ENCODE results near the gene ARID3B. TPM values are rescaled to one million over a fixed set of nuclear protein-coding genes. Genes with fewer than 3 reads are reported as not detected.

The ARID3B gene
- total RNA-seq, 1 experiment from 2014 or later = 8.1 TPM

- H2AFZ ChIP-seq (ENCODE audit: low read depth, low read length, poor library complexity, severe bottlenecking) = no peak overlapping the region
- H3K27me3 ChIP-seq (ENCODE audit: insufficient read depth, low read length) = no peaks in the 10 kb centered on the region
- BruUV-seq (replicated peaks) = no TSS peak
- no peaks in the 10 kb centered on the region for H3K9me2 ChIP-seq (ENCODE audit: insufficient read depth)
- ChIA-PET RAD21 (ENCODE audit: low non-redundant PET in 1 of 2, low total read pairs in 2 of 2, uncharacterized antibody in 2 of 2, unreplicated experiment in 2 of 2) (no interaction called here), CTCF (no interaction called here), POLR2A (no interaction called here)
- peaks cover 0 to 6% of the 10 kb centered on the region in 2 experiments; a peak in 1 of 4 replicates for H3K36me3 ChIP-seq (ENCODE audit: control insufficient read depth in 1 of 2, insufficient read depth in 2 of 2, low read length in 2 of 2)
- DNase-seq (ENCODE audit: low read depth, low spot score) (no peak), ATAC-seq (no peak)
- no peak overlapping the region for H3K4me2 ChIP-seq (ENCODE audit: low read length)
- H3K27ac ChIP-seq (ENCODE audit: low read depth, low read length) = no peak overlapping the region
- no peaks in the 10 kb centered on the region for H4K20me1 ChIP-seq (ENCODE audit: insufficient read depth)
- intact Hi-C loops (cut with micrococcal nuclease) = no loop called here
- no peak overlapping the region for H3K9ac ChIP-seq (ENCODE audit: low read length)
- no peaks in the 10 kb centered on the region for H3K79me2 ChIP-seq (ENCODE audit: insufficient read depth, low read length)
- TF ChIP-seq, protein P1, sequence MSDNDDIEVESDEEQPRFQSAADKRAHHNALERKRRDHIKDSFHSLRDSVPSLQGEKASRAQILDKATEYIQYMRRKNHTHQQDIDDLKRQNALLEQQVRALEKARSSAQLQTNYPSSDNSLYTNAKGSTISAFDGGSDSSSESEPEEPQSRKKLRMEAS (IDR thresholded peaks at IDR 0.05) = no peak
- TF ChIP-seq, protein P2, sequence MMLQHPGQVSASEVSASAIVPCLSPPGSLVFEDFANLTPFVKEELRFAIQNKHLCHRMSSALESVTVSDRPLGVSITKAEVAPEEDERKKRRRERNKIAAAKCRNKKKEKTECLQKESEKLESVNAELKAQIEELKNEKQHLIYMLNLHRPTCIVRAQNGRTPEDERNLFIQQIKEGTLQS (IDR thresholded peaks at IDR 0.05) = no peak
- TF ChIP-seq ZFX (IDR thresholded peaks at IDR 0.05) = no peak
- H3K4me1 ChIP-seq (ENCODE audit: control insufficient read depth in 1 of 2, insufficient read depth in 2 of 2, low read length in 2 of 2) = peaks cover 14 to 18% of the 10 kb centered on the region in 2 experiments
- H3K4me3 ChIP-seq (replicated peaks in 1 of 2; ENCODE audit: low read depth in 1 of 2, low read length in 2 of 2) = no peak overlapping the region
- no peaks in the 10 kb centered on the region for H3K9me3 ChIP-seq (ENCODE audit: control insufficient read depth in 1 of 2, insufficient read depth in 1 of 2, low read depth in 1 of 2, low read length in 2 of 2)
These were observed 44.8 kb downstream of the ARID3B start for GRCh38 chr15:74585857-74586256.

- no peaks in the 10 kb centered on the region for H3K9me2 ChIP-seq (ENCODE audit: insufficient read depth)
- peaks cover 0 to 6% of the 10 kb centered on the region in 2 experiments; a peak in 2 of 4 replicates for H3K36me3 ChIP-seq (ENCODE audit: control insufficient read depth in 1 of 2, insufficient read depth in 2 of 2, low read length in 2 of 2)
- no peak for DNase-seq (ENCODE audit: low read depth, low spot score)
- ChIA-PET CTCF (interaction anchor here (1.1 kb wide), 1 partner anchor 215 kb away, joined by 3 read pairs; no protein-coding TSS in a partner anchor), RAD21 (ENCODE audit: low non-redundant PET in 1 of 2, low total read pairs in 2 of 2, uncharacterized antibody in 2 of 2, unreplicated experiment in 2 of 2) (no interaction called here), POLR2A (no interaction called here)
- no peak overlapping the region for H3K4me2 ChIP-seq (ENCODE audit: low read length)
- no peaks in the 10 kb centered on the region for H3K27me3 ChIP-seq (ENCODE audit: insufficient read depth, low read length)
- peaks cover 14 to 18% of the 10 kb centered on the region in 2 experiments for H3K4me1 ChIP-seq (ENCODE audit: control insufficient read depth in 1 of 2, insufficient read depth in 2 of 2, low read length in 2 of 2)
- H2AFZ ChIP-seq (ENCODE audit: low read depth, low read length, poor library complexity, severe bottlenecking) = no peak overlapping the region
- no peaks in the 10 kb centered on the region for H4K20me1 ChIP-seq (ENCODE audit: insufficient read depth)
- H3K4me3 ChIP-seq (replicated peaks in 1 of 2; ENCODE audit: low read depth in 1 of 2, low read length in 2 of 2) = no peak overlapping the region
- TF ChIP-seq, protein P3, sequence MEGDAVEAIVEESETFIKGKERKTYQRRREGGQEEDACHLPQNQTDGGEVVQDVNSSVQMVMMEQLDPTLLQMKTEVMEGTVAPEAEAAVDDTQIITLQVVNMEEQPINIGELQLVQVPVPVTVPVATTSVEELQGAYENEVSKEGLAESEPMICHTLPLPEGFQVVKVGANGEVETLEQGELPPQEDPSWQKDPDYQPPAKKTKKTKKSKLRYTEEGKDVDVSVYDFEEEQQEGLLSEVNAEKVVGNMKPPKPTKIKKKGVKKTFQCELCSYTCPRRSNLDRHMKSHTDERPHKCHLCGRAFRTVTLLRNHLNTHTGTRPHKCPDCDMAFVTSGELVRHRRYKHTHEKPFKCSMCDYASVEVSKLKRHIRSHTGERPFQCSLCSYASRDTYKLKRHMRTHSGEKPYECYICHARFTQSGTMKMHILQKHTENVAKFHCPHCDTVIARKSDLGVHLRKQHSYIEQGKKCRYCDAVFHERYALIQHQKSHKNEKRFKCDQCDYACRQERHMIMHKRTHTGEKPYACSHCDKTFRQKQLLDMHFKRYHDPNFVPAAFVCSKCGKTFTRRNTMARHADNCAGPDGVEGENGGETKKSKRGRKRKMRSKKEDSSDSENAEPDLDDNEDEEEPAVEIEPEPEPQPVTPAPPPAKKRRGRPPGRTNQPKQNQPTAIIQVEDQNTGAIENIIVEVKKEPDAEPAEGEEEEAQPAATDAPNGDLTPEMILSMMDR (IDR thresholded peaks at IDR 0.05 in 2 of 3, conservative IDR thresholded peaks at IDR 0.05 in 1 of 3; ENCODE audit: borderline replicate concordance in 1 of 3, insufficient read depth in 1 of 3, low read depth in 2 of 3, low read length in 2 of 3) = no peak
- TF ChIP-seq JUND (IDR thresholded peaks at IDR 0.05) = no peak
- TF ChIP-seq ZFX (IDR thresholded peaks at IDR 0.05) = no peak
- TF ChIP-seq SRF (IDR thresholded peaks at IDR 0.05; ENCODE audit: low read depth) = no peak
- TF ChIP-seq SP1 (IDR thresholded peaks at IDR 0.05; ENCODE audit: low read depth) = no peak
- TF ChIP-seq RAD21 (IDR thresholded peaks at IDR 0.05; ENCODE audit: low read depth) = no peak
- TF ChIP-seq, protein P4, sequence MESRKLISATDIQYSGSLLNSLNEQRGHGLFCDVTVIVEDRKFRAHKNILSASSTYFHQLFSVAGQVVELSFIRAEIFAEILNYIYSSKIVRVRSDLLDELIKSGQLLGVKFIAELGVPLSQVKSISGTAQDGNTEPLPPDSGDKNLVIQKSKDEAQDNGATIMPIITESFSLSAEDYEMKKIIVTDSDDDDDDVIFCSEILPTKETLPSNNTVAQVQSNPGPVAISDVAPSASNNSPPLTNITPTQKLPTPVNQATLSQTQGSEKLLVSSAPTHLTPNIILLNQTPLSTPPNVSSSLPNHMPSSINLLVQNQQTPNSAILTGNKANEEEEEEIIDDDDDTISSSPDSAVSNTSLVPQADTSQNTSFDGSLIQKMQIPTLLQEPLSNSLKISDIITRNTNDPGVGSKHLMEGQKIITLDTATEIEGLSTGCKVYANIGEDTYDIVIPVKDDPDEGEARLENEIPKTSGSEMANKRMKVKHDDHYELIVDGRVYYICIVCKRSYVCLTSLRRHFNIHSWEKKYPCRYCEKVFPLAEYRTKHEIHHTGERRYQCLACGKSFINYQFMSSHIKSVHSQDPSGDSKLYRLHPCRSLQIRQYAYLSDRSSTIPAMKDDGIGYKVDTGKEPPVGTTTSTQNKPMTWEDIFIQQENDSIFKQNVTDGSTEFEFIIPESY (IDR thresholded peaks at IDR 0.05; ENCODE audit: extremely low read depth, insufficient replicate concordance, low read length) = no peak
- TF ChIP-seq, protein P1 (IDR thresholded peaks at IDR 0.05) = no peak
- TF ChIP-seq FOSL1 (IDR thresholded peaks at IDR 0.05; ENCODE audit: low read depth) = no peak
- no peaks in the 10 kb centered on the region for H3K79me2 ChIP-seq (ENCODE audit: insufficient read depth, low read length)
- intact Hi-C loops (cut with micrococcal nuclease) = no loop called here
- ATAC-seq = no peak
- no peaks in the 10 kb centered on the region for H3K9me3 ChIP-seq (ENCODE audit: control insufficient read depth in 1 of 2, insufficient read depth in 1 of 2, low read depth in 1 of 2, low read length in 2 of 2)
- BruUV-seq (replicated peaks) = no TSS peak
- H3K9ac ChIP-seq (ENCODE audit: low read length) = no peak overlapping the region
- no peak overlapping the region for H3K27ac ChIP-seq (ENCODE audit: low read depth, low read length)
These were observed 48.8 kb downstream of the ARID3B start for GRCh38 chr15:74589826-74590225.
